GM12864 (cell line): Measurements from ENCODE around the gene TSBP1.
"Not testable (repeated sequence)": the region's sequence is repeated elsewhere in the genome, so short reads cannot be mapped to it uniquely, and the experiment has no call there.

Experiments used
- DNase-seq: peaks from one replicate; pipeline ENCODE4 v3.0.0-alpha.2; 2011; ENCODE audit warnings: low read depth
- H3K4me3 ChIP-seq: 2 replicates; pipeline ENCODE4 v1.5.1; 2011; ENCODE audit warnings: mild to moderate bottlenecking, low read depth, low read length, control low read depth
- CTCF ChIP-seq: IDR thresholded peaks from 2 replicates; pipeline ENCODE4 v1.5.1; 2011; ENCODE audit warnings: low read depth, mild to moderate bottlenecking, moderate library complexity, low read length, control low read depth, inconsistent platforms; ENCODE audit errors: missing control alignments

TSBP1 gene

GRCh38 chr6:32375739-32376529 is 4.2 kb upstream of the TSBP1 start:
- H3K4me3 ChIP-seq: no peak overlapping the region
- DNase-seq: no peak
- no peak for TF ChIP-seq CTCF

GRCh38 chr6:32371229-32371628 is 474 bp downstream of the TSBP1 start:
- no peak for DNase-seq
- no peak for TF ChIP-seq CTCF
- H3K4me3 ChIP-seq: no peak overlapping the region

GRCh38 chr6:32370505-32370904 is 1.2 kb downstream of the TSBP1 start:
- no peak for TF ChIP-seq CTCF
- no peak overlapping the region for H3K4me3 ChIP-seq
- no peak for DNase-seq

- no peak overlapping the region for H3K4me3 ChIP-seq
- DNase-seq: no peak
- no peak for TF ChIP-seq CTCF
Observed at GRCh38 chr6:32369660-32370059, 2.0 kb downstream of the TSBP1 start.

GRCh38 chr6:32367644-32368043 is 4.1 kb downstream of the TSBP1 start:
- DNase-seq: no peak
- no peak overlapping the region for H3K4me3 ChIP-seq
- TF ChIP-seq CTCF: no peak

GRCh38 chr6:32359225-32359624 is 12.5 kb downstream of the TSBP1 start:
- H3K4me3 ChIP-seq, DNase-seq: not testable (repeated sequence)

GRCh38 chr6:32358548-32358947 is 13.2 kb downstream of the TSBP1 start:
- H3K4me3 ChIP-seq, DNase-seq: not testable (repeated sequence)

GRCh38 chr6:32355018-32355417 is 16.7 kb downstream of the TSBP1 start:
- no peak for TF ChIP-seq CTCF
- DNase-seq: no peak
- no peak overlapping the region for H3K4me3 ChIP-seq
